GM19328 (cell line): ENCODE measurements around the gene IGF2BP3.

ENCODE experiments used
- ATAC-seq: cut with Tn5 transposase; IDR thresholded peaks from one replicate; pipeline ENCODE4 v1.9.1; 2021; ENCODE audit warnings: mild to moderate bottlenecking, moderate library complexity; ENCODE audit not compliant: unreplicated experiment

The IGF2BP3 gene

DNA sequence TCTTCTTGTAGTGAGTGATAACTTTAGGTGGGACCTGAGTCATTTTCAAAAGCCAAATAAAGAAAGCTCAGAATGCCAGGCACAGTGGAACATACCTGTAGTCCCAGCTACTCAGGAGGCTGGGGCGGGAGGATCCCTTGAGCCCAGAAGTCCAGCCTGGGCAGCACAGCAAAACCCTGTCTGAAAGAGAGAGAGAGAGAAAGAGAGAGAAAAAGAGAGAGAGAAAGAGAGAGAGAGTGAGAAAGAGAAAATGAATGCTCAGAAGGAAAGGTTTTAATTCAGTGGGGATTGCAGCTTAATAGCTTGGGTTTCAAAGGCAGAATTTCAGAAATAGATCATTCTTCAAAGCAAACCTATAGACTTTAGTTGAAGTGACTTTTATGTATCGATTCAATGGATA, 198.0 kb downstream of the IGF2BP3 start:
- ATAC-seq: no peak

DNA sequence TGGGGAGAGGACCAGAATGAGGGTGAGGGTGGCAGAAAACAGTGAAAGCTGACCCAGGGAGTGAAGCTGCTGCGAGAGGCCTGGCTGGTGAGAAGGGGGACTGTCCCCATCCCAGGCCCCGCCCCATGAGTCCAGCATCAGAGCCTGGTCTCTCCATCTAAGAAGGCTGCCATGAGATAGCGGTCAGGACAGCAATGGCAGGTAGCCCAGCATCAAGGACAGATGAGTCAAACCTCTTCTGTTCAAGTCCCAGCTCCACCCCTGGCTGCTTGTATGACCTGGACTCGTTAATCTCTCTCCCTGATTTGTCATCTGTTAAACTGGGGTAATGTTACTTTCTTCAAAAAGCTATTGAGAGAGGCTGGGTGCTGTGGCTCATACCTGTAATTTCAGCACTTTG, 201.5 kb downstream of the IGF2BP3 start:
- no peak for ATAC-seq

- ATAC-seq: no peak
Observed at GRCh38 chr7:23268167-23268566, 202.1 kb downstream of the IGF2BP3 start.

- no peak for ATAC-seq
Observed at GRCh38 chr7:23267357-23267756, 202.9 kb downstream of the IGF2BP3 start.

GRCh38 chr7:23266918-23267317, 203.4 kb downstream of the IGF2BP3 start:
- ATAC-seq: no peak

- ATAC-seq: no peak
Observed at GRCh38 chr7:23264916-23265458, 205.3 kb downstream of the IGF2BP3 start.

GRCh38 chr7:23261843-23262452, 208.3 kb downstream of the IGF2BP3 start:
- no peak for ATAC-seq

DNA sequence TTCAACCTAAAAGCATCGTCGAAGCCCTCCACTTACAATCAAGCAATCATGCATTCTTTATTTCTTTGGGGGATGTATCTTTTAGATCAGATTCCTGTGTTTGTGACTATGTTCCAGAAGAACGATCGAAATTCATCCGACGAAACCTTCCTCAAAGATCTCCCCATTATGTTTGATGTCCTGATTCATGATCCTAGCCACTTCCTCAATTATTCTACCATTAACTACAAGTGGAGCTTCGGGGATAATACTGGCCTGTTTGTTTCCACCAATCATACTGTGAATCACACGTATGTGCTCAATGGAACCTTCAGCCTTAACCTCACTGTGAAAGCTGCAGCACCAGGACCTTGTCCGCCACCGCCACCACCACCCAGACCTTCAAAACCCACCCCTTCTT, 209.9 kb downstream of the IGF2BP3 start:
- ATAC-seq: no peak
